ENCODE measurements around the gene NT5C3A.
"Not testable (repeated sequence)": the region's sequence is repeated elsewhere in the genome, so short reads cannot be mapped to it uniquely, and the experiment has no call there.

NT5C3A gene

GRCh38 chr7:32979902-32980301 lies 82.7 kb downstream of the NT5C3A start:
- DNase-seq (ENCODE audit: low read depth, low spot score), result not testable (repeated sequence)

GRCh38 chr7:32979246-32979645 lies 83.3 kb downstream of the NT5C3A start:
- not testable (repeated sequence) for DNase-seq (ENCODE audit: low read depth, low spot score)

DNA sequence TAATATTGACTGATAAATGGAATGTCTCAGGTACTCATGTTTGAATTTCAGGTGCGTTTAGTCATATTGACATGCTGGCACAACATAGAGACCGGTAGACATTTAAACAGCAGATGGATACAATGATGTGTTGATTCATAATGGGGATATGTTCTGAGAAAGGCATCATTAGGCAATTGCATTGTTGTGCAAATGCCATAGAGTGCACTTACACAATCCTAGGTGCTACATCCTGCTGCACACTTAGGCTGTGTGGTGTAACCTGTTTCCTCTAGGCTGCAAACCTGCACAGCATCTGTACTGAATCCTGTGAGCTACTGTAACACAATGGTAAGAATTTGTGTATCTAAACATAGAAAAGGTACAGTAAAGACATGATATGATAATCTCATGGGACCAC lies 85.4 kb downstream of the NT5C3A start:
- not testable (repeated sequence) for DNase-seq (ENCODE audit: low read depth, low spot score)

- not testable (repeated sequence) for DNase-seq (ENCODE audit: low read depth, low spot score)
Measured at GRCh38 chr7:32971967-32972366, 90.6 kb downstream of the NT5C3A start.

DNA sequence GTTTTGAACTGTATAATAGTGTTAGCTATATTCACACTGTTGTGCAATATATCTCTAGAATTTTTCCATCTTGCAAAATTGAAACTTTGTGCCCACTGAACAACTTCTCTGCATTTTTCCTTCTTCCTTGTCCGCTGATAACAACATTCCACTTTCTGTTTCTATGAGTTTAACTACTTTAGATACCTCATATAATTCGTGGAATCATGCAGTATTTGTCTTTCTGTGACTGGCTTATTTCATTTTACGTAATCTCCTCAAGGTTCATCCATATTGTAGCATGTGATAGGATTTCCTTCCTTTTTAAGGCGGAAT lies 95.4 kb downstream of the NT5C3A start:
- not testable (repeated sequence) for DNase-seq (ENCODE audit: low read depth, low spot score)

GRCh38 chr7:32966489-32967267 lies 95.9 kb downstream of the NT5C3A start:
- not testable (repeated sequence) for DNase-seq (ENCODE audit: low read depth, low spot score)

DNA sequence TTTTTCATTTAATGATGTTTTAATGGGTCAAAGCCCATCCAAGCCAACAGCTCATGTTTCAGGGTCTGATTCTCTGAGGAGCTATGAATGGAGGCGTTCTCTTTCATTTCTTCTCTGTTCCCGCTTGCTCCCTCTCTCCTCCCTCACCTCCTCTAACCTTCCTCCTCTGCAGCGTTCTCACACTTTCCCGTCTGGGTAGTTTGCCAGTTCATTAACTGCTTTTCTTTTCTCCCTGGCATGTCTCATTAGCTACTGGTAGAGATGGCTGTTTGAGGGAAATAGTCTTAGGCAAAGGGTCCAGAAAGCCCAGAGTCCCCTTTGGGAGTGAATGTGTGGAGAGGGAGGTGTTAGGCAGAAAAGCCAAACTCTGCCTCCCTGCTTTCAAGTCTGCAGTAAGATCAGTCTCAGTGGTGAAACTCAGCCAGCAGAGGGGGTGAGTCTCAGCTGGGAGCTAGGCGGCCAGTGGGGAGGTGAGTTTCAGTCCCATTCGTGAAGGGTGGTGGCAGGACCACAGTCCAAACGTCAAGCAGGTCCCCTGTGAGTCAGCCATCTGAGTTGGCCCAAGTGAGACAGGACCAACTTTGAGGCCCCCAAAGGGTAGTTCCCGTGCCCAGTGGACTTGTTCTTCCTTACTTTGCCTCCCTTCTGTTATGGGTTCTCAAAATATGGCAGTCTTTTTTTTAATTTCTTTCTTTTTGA lies 98.0 kb downstream of the NT5C3A start:
- not testable (repeated sequence) for DNase-seq (ENCODE audit: low read depth, low spot score)

Measured in ELF-1 (cell line).